ENCODE data around the gene GARIN5A. TPM values are rescaled to one million over a fixed set of nuclear protein-coding genes. Genes with fewer than 3 reads are reported as not detected.

Gene GARIN5A
- total and polyA plus RNA-seq, 9 of the 15 experiments (the other 6 are each of a cell fraction or from before 2014, with no cell fraction given), result 0.10 to 0.82 (median 0.23) TPM; not detected in 2

DNA sequence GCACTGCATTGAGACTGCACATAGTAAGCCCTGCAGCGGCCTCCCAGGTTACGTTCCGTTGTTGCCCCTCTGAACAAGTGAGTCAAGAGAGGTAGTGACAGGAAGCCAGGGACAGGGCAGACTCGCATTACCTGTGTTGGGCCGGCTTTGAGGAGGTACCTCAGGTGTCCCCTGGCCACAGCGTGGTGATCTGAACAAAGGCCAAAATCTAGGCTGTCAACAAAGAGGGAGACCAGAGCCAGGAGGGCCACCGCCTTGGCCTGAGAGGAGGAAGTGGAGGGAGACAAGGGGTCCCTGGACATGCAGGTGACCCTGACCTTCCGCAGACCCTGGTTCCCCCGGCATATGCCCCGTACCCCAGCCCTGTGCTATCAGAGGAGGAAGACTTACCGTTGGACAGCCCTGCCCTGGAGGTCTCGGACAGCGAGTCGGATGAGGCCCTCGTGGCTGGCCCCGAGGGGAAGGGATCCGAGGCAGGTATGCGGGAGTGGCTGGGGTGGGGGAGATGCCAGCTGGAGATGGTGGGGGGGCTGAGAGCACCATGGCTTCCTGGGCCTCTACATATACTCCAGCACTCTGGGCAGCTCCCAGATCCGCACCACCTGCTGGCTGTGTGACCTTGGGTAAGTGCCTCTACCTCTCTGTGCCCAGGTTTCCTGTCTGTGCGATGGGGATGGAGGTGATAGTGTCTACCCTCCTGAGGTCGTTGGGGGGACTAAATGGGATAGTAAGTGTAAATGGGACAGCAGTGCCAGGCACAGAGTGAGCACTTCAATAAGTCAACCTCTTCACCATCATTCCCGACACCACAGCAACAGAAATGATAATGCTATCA lies 53.2 kb downstream of the GARIN5A start:
- no TSS peak for BruUV-seq (replicated peaks)
- intact Hi-C loops (cut with micrococcal nuclease), result no loop called here
- in situ Hi-C loops (cut with MboI), result no loop called here
- WGBS (ENCODE audit: insufficient coverage, low coverage, missing lambda C conversion rate), result 79% methylated on average over 18 of the region's 22 CpGs
- ATAC-seq (no peak), DNase-seq (ENCODE audit: extremely low read depth in 1 of 4, low spot score in 3 of 4) (no peak), FAIRE-seq (no peak)
- Histone ChIP-seq H3K9me3 (replicated peaks; ENCODE audit: control insufficient read depth, insufficient read depth, low read depth, low read length) (no peaks in the 10 kb centered on the region), H3K27me3 (ENCODE audit: control insufficient read depth in 2 of 2, insufficient read depth in 2 of 2, low read length in 2 of 2) (no peaks in the 10 kb centered on the region), H2AFZ (ENCODE audit: low read depth, low read length) (no peak overlapping the region), H3K79me2 (ENCODE audit: control insufficient read depth, insufficient read depth, low read length) (no peaks in the 10 kb centered on the region), H3K9me1 (ENCODE audit: control insufficient read depth, insufficient read depth, low read length) (no peaks in the 10 kb centered on the region), H4K20me1 (replicated peaks; ENCODE audit: control insufficient read depth, insufficient read depth, low read length) (no peaks in the 10 kb centered on the region), H3K27ac (ENCODE audit: extremely low read depth, low read depth, low read length) (no peak overlapping the region), H3K9ac (ENCODE audit: insufficient read depth in 1 of 2, low read depth in 2 of 2, low read length in 2 of 2) (peak overlapping the region in 1 of 2 experiments; percentile 28; a peak in 1 of 4 replicates), H3K4me2 (ENCODE audit: insufficient read depth, low read length) (no peak overlapping the region), H3K36me3 (ENCODE audit: control insufficient read depth, insufficient read depth, low read length) (no peaks in the 10 kb centered on the region), H3K4me3 (no peak overlapping the region), H3K4me1 (replicated peaks in 1 of 2; ENCODE audit: control insufficient read depth in 2 of 2, insufficient read depth in 2 of 2, low read length in 2 of 2) (peaks cover 0 to 22% of the 10 kb centered on the region in 2 experiments; a peak in 2 of 5 replicates)
- TF ChIP-seq ZFP36 (IDR thresholded peaks at IDR 0.05; ENCODE audit: low read depth, low read length, partially characterized antibody) (peak; percentile 81), RBM25 (IDR thresholded peaks at IDR 0.05; ENCODE audit: low read depth, low read length, severe bottlenecking) (peak; percentile 74), SMARCA5 (IDR thresholded peaks at IDR 0.05) (0 out of 2 replicates have a peak, but pooled peaks have one; percentile 52), MEF2D (tag; conservative IDR thresholded peaks at IDR 0.05; ENCODE audit: low read depth) (no peak), KDM1A (IDR thresholded peaks at IDR 0.05) (peak in 1 of 2 experiments; percentile 19; a peak in 1 of 4 replicates), BCOR (IDR thresholded peaks at IDR 0.05) (peak; percentile 66)
- CTCF ChIA-PET (ENCODE audit: low intra/inter-chr PET ratio), result no interaction called here
- POLR2A ChIA-PET, result no interaction called here
